Activated CD8-positive, alpha-beta memory T cell treated with anti-CD3 and anti-CD28 coated beads for 24 hours (primary cell): ENCODE measurements around the gene PAK4.

Source experiments
- DNase-seq: peaks from one replicate; pipeline ENCODE4 v3.0.0-alpha.2; 2020

Gene PAK4

GRCh38 chr19:39186391-39186790 is 60.8 kb downstream of the PAK4 start:
- no peak for DNase-seq

GRCh38 chr19:39187552-39187943 is 62.0 kb downstream of the PAK4 start:
- DNase-seq: no peak

GRCh38 chr19:39188960-39189359 is 63.4 kb downstream of the PAK4 start:
- no peak for DNase-seq

GRCh38 chr19:39190768-39191167 is 65.2 kb downstream of the PAK4 start:
- no peak for DNase-seq

- no peak for DNase-seq
Observed at GRCh38 chr19:39192846-39193245, 67.3 kb downstream of the PAK4 start.

GRCh38 chr19:39193803-39194202 is 68.2 kb downstream of the PAK4 start:
- no peak for DNase-seq

- no peak for DNase-seq
Observed at GRCh38 chr19:39194832-39195542, 69.4 kb downstream of the PAK4 start.

GRCh38 chr19:39195755-39196154 is 70.2 kb downstream of the PAK4 start:
- DNase-seq: no peak

GRCh38 chr19:39196320-39196719 is 70.7 kb downstream of the PAK4 start:
- no peak for DNase-seq

- DNase-seq: no peak
Observed at GRCh38 chr19:39196860-39197562, 71.4 kb downstream of the PAK4 start, which contains the start of gene NCCRP1. NCCRP1 (plus strand) TSS chr19:39196964; CDS start chr19:39196983, 19 bp downstream.

- DNase-seq: no peak
Observed at GRCh38 chr19:39197808-39198207, 72.2 kb downstream of the PAK4 start.

- no peak for DNase-seq
Observed at GRCh38 chr19:39199025-39199424, 73.4 kb downstream of the PAK4 start.

GRCh38 chr19:39200066-39200802 is 74.6 kb downstream of the PAK4 start:
- no peak for DNase-seq

GRCh38 chr19:39200803-39201115 is 75.2 kb downstream of the PAK4 start:
- DNase-seq: no peak

GRCh38 chr19:39202998-39203355 is 77.4 kb downstream of the PAK4 start:
- no peak for DNase-seq

GRCh38 chr19:39203372-39204341 is 78.1 kb downstream of the PAK4 start, which contains the start of gene SYCN:
SYCN (minus strand) TSS chr19:39204263; CDS start chr19:39204254, 9 bp downstream.
- DNase-seq: no peak

- DNase-seq: no peak
Observed at GRCh38 chr19:39205449-39205764, 79.8 kb downstream of the PAK4 start.

- no peak for DNase-seq
Observed at GRCh38 chr19:39206122-39206521, 80.5 kb downstream of the PAK4 start.

GRCh38 chr19:39207293-39207836 is 81.8 kb downstream of the PAK4 start:
- DNase-seq: no peak

- DNase-seq: no peak
Observed at GRCh38 chr19:39208175-39208795, 82.7 kb downstream of the PAK4 start.

GRCh38 chr19:39209196-39209595 is 83.6 kb downstream of the PAK4 start:
- no peak for DNase-seq

GRCh38 chr19:39211731-39212374 is 86.3 kb downstream of the PAK4 start:
- DNase-seq: no peak
